ENCODE results near the gene NOP56.
"Not testable (repeated sequence)": the region's sequence is repeated elsewhere in the genome, so short reads cannot be mapped to it uniquely, and the experiment has no call there.

NOP56 gene

GRCh38 chr20:2643708-2644107, 8.7 kb upstream of the NOP56 start:
- DNase-seq (ENCODE audit: low spot score): no peak

GRCh38 chr20:2652724-2653555, 508 bp downstream of the NOP56 start:
- DNase-seq (ENCODE audit: low spot score): no peak

GRCh38 chr20:2653556-2654383, 1.3 kb downstream of the NOP56 start:
- DNase-seq (ENCODE audit: low spot score): no peak

GRCh38 chr20:2654384-2654822, 2.0 kb downstream of the NOP56 start:
- no peak for DNase-seq (ENCODE audit: low spot score)

- no peak for DNase-seq (ENCODE audit: low spot score)
Measured at GRCh38 chr20:2654831-2655230, 2.4 kb downstream of the NOP56 start.

GRCh38 chr20:2655331-2656116, 3.1 kb downstream of the NOP56 start:
- DNase-seq (ENCODE audit: low spot score): no peak

- DNase-seq (ENCODE audit: low spot score): no peak
Measured at GRCh38 chr20:2656471-2657117, 4.2 kb downstream of the NOP56 start.

- no peak for DNase-seq (ENCODE audit: low spot score)
Measured at GRCh38 chr20:2657241-2657640, 4.8 kb downstream of the NOP56 start.

GRCh38 chr20:2657674-2658073, 5.2 kb downstream of the NOP56 start:
- no peak for DNase-seq (ENCODE audit: low spot score)

- DNase-seq (ENCODE audit: low spot score): no peak
Measured at GRCh38 chr20:2658414-2659354, 6.3 kb downstream of the NOP56 start.

- no peak for DNase-seq (ENCODE audit: low spot score)
Measured at GRCh38 chr20:2659547-2659946, 7.1 kb downstream of the NOP56 start.

- no peak for DNase-seq (ENCODE audit: low spot score)
Measured at GRCh38 chr20:2663364-2663886, 11.0 kb downstream of the NOP56 start.

GRCh38 chr20:2663887-2664719, 11.7 kb downstream of the NOP56 start, which contains the start of gene IDH3B:
Gene IDH3B (minus strand): TSS chr20:2664216. CDS start chr20:2664188, 28 bp downstream.
- peak; percentile 92 for DNase-seq (ENCODE audit: low spot score)

GRCh38 chr20:2671977-2672376, 19.5 kb downstream of the NOP56 start:
- DNase-seq (ENCODE audit: low spot score): no peak

- no peak for DNase-seq (ENCODE audit: low spot score)
Measured at GRCh38 chr20:2672446-2672845, 20.0 kb downstream of the NOP56 start.

GRCh38 chr20:2673453-2673852, 21.0 kb downstream of the NOP56 start:
- DNase-seq (ENCODE audit: low spot score): no peak

GRCh38 chr20:2680046-2680445, 27.6 kb downstream of the NOP56 start:
- DNase-seq (ENCODE audit: low spot score): no peak

GRCh38 chr20:2682040-2682439, 29.6 kb downstream of the NOP56 start:
- DNase-seq (ENCODE audit: low spot score): not testable (repeated sequence)

- not testable (repeated sequence) for DNase-seq (ENCODE audit: low spot score)
Measured at GRCh38 chr20:2684817-2685216, 32.4 kb downstream of the NOP56 start.

Measured in CD4-positive, alpha-beta T cell treated with Interleukin-15 for 4 hours (primary cell).